TTC549 (cell line): Measurements from ENCODE around the gene CORO7.
"Not testable (repeated sequence)": the region's sequence is repeated elsewhere in the genome, so short reads cannot be mapped to it uniquely, and the experiment has no call there.

ENCODE experiments used
- FAIRE-seq: peaks from 2 replicates; lab custom pipeline; 2012; peaks lifted over from hg19 to GRCh38; lab: Jason Lieb, UNC

CORO7 gene

DNA sequence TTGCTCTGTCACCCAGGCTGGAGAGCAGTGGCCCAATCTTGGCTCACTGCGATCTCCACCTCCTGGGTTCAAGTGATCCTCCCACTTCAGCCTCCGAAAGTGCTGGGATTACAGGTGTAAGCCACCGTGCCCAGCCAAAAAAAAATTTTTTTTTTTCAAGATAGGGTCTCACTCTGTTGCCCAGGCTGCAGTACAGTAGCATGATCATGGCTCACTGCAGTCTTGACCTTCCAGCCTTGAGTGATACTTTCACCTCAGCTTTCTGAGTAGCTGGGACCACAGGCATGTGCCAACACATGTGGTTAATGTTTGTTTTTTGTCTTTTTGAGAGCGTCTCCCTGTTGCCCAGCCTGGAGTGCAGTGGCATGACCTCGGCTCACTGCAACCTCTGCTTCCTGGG, 63.6 kb downstream of the CORO7 start:
- no peak for FAIRE-seq

DNA sequence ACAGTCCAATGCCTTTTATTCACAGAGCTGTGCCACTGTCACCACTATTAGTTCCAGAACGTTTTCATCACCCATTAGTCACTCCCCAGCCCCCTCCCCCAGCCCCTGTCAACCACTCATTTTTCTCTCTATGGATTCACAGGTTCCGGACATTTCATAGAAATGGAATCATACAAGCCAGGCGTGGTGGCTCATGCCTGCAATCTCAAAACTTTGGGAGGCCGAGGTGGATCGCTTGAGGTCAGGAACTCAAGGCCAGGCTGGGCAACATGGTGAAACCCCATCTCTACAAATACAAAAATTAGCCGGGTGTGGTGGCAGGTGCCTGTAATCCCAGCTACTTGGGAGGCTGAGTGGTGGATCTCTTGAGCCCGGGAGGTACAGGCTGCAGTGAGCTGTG, 64.5 kb downstream of the CORO7 start:
- no peak for FAIRE-seq

DNA sequence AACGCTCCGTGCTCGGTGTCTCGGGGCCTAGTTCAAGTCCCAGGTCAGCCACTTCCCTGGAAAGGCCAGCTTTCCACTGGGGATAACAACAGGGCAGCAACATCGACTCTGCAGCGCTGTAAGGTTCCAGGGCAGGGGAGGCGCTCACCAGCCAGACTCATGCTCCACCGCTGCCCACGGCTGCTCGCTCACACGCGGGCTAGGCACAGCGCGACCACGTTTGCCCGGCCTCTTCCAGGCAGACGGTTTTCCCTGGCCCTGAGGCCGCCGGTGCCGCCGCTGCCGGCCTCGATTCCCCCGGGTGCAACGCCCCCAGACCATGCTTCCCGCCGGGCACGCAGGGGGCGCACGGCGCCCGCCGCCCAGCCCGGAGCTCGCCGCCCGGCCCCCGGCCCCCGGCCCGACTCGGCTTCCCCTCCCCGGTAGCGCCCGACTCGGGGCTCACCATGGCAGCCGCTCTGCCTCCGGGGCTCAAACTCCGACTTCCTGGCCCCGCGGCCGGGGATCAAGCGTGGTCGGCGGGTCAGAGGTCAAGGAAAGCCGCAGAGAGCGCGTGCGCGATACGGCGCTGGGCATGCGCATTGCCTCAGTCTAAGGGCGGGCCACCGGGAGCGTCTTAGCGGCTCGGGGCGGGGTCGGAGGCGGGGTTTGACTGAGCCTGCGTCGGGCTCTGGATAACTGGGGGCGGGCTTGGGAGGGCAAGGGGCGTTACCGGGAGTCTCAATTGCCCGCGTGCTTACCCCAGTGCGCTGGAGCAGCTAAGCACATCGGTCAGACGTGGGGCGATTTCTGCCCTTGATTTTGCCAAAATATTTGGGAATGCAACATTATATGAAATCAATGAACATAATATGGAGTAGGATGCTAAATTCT, 65.4 kb downstream of the CORO7 start, which contains the start of gene PAM16:
Gene PAM16, minus strand, starts transcription at position 535 of the 873 bp plus-strand sequence. Its CDS starts 87 bp downstream, at position 448.
- no peak for FAIRE-seq

DNA sequence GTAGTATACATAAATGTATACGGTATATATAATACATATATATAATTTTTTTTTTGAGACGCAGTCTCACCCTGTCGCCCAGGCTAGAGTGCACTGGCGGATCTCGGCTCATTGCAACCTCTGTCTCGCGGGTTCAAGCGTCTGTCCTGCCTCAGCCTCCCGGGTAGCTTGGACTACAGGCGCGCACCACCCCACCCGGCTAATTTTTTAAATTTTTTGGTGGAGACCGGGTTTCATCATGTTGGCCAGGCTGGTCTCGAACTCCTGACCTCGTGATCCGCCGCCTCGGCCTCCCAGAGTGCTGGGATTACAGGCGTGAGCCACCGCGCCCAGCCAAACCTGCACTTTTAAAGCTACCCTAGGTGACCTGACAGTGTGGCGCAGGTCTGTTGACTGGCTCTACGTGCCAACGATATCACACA, 66.0 kb downstream of the CORO7 start:
- no peak for FAIRE-seq

DNA sequence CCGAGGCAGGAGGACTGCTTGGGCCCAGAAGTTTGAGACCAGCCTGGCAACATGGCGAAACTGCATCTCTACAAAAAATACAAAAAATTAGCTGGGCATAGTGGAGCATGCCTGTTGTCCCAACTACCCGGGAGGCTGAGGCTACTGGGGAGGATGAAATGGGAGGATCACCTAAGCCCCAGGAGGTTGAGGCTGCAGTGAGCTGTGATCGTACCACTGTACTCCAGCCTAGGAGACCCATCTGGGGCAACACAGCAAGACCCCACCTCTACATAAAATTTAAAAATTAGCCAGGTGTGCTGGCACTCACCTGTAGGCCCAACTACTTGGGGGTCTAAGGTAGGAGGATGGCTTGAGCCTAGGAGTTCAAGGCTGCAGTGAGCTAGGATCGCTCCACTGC, 67.1 kb downstream of the CORO7 start:
- no peak for FAIRE-seq

DNA sequence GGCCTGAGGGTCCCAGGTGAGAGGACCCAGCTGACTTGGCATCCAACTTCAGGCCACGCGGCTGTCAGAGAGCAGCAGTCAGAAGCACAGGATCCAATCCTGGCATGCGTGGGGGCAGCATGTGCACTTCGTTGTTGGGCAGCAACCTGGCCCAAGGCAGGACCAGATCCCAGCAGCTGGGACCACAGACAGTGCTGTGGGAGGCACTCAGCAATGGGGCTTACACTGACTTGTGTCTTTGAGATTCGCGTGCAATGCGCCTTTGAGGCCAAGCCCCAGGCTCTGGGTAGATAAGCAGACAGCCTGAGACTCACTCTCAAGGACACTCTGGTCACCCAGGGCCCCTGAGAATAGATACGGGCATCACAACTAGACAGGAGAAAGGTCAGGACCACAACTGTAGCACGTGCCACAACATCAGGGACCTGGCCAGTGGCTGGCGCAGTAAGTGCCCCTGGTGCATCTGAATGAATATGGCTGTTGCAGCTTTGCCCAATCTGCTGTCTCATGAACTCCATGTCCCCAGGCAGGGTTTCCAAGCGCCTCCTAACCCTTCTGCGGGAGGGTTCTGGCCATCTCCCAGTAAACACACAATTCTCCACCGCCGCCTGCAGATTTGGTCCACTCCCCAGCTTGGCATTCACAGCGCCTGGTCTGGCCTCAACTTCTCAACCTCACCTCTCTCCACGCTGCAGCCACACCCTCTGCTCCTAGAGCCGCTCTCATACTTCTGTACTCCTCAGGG, 68.5 kb downstream of the CORO7 start:
- no peak for FAIRE-seq

DNA sequence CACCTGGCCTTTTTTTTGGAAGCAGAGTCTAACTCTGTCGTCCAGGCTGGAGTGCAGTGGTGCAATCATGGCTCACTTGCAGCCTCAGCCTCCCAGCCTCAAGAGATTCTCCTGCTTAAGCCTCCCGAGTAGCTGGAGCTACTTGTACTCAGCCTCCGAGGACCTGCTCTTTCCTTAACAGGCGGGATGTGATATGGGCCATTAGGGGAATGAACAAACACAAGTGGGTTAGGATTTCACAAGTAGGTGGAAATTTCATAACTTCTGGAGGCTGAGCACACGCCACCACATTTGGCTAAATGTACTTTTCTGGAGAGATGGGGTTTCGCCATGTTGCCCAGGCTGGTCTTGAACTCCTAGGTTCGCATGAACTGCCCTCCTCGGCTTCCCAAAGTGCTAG, 69.4 kb downstream of the CORO7 start:
- no peak for FAIRE-seq

DNA sequence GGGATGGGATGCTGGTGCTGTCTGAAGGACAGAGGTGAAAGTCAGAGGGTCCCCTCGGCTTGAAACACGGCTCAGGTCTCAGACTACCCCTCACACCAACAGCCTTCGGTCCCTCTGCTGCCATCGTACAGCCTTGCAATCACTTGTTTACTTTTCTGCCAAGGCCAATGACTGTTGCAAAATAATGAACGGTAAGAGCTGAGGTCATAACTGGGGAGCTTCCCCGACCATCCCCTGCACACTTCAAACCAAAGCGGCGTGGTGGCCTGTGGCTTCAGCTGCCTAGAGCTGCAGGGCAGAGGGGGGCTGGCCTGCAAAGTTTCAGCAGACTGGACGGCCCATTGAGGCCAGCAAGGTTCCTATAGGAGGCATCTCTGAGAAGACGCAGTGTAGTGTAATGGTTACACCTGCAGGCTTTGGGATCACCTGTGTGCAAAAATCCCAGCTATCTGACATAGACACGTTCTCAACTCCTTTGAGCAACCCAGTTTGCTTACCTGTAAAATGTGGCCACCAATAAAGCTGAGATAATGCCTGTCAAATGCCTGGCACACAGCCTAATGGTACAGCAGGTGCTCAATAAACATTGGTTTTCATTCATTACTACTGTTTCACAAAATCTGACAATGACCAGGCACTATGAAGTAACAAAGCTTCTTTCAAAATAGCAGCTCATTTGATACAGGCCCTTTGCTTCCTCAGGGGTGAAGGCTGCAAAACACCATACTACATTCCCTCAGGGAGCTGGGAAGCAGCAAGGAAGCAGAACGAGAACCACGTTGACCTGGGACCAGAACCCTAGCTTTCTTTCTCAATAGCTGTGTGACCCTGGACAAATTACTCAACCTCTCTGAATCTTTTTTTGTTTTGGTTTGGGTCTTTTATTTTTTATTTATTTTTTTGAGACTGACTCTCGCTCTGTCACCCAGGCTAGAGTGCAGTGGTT, 70.3 kb downstream of the CORO7 start:
- no peak for FAIRE-seq

DNA sequence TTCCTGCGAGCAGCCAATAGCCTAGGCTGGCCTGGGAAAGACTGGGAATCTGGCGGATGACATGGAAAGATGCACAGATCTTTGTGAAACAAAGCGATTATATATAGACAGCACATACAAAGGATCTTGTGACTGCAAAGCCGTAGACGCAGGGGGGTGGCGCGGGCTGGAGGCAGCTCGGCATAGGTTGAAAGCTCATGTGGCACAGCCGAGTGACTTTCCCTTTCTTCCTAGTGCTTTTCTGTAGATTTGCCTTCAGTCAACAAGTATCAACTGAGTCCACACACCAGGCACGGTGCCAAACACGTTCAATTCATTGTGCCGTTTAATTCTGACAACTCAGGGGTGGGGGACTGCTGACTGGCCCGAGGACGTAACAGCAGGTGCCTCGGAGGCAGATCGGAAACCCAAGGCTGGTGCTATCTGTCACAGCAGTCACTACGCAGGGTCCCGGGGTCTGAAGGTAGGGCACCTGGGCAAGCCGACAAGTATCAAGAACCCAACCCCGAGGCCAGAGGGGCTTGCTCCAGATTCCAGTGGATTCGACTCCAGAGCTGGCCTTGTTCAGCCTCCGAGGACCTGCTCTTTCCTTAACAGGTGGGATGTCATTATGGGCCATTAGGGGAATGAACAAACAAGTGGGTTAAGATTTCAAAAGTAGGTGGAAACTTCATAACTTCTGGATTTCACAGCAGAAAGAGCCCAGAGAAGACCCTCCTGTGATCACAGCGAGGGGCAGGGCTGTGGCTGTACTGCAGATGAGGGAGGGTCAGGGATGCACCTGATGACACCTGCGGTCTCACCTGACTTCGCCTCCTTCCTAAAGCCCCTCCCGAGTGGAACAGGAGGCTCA, 71.2 kb downstream of the CORO7 start:
- FAIRE-seq = no peak

DNA sequence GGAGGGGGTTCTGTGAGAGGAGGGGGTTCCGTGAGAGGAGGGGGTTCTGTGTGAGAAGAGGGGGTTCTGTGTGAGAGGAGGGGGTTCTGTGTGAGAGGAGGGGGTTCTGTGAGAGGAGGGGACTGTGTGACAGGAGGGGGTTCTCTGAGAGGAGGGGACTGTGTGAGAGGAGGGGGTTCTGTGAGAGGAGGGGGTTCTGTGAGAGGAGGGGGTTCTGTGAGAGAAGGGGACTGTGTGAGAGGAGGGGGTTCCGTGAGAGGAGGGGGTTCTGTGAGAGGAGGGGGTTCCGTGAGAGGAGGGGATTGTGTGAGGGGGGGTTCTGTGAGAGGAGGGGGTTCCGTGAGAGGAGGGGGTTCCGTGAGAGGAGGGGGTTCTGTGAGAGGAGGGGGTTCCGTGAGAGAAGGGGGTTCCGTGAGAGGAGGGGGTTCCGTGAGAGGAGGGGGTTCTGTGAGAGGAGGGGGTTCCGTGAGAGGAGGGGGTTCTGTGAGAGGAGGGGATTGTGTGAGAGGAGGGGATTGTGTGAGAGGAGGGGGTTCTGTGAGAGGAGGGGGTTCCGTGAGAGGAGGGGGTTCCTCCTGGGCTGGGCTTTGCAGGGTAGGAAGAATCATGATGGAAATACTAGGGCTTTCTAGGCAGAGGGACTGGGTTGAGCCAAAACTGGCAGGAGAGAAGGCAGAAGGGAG, 72.0 kb downstream of the CORO7 start:
- not testable (repeated sequence) for FAIRE-seq

DNA sequence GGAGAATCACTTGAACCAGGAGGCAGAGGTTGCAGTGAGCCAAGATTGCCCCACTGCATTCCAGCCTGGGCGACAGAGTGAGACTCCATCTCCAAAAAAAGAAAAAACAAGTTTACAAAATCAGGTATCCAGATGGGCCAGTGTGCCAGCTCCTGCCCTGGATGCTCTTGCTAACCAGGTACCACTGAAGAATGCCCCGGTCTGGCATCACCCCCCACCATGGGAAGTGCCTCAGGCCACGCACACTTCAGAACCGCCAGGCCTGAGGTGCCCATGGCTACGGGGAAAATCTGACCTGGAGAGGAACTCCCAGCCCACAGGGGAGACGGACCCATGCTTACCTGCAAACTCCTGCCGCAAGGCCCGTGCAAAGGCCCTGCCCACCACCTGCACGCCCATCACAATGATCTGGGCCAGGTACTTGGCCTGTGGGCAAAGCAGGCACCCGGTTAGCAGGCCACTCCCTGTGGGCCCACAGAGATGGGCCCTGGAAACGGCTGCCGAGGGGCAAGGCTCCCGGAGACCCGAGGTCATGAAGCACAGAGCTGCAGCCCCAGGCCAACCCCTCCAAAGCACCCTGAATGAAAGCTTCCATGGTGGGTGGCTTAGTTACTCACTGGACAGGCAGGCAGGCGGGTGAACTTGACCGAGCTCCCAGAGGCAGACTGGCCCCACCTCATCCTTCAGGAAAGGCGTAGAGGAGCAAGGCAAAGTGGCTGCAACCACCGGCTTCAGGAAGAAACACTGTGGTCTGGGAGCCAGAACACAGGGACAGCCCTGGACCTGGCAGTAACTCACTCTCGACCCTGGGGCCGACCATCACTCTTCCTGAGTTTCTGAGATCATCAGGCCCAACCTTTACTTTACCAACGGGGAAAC, 73.3 kb downstream of the CORO7 start:
- no peak for FAIRE-seq

DNA sequence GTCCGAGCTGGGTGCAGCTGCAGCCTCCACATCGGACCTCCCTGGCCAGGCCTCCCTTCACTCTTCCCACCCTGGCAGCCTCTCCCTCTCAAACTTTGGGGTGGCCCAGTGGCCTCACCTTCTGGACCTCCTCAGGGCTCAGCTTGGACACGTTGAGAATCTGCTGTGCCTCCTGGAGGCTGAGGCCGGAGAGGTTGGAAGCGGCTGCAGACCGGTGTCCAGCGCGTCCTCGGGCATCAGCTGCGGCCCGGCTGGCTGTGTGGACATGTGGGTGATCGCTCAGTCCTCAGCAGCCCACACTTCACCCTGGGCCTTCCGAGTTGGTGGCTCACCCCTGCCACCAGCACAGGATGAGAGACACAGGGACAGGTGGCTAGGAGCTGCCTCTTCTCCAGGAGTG, 75.1 kb downstream of the CORO7 start:
- no peak for FAIRE-seq

DNA sequence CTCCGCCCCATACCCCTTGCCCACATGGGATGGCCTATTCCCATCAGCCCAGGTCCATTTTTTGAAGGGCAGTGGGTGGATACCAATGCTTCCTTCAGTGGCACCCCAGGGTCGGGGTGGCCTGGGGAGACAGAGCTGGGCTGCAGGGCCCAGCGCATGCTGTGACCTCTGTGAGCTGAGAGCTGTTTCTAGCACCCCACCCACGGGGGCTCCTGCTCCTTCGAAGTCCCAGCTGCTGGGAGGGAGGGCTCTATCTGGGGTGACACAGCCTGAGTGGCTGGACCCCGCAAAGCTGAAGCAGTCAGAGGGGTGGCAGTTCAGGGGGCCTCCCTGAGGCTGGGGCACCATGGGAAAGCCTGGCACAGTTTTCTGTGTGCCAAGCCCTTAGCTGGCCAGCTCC, 76.0 kb downstream of the CORO7 start:
- no peak for FAIRE-seq

DNA sequence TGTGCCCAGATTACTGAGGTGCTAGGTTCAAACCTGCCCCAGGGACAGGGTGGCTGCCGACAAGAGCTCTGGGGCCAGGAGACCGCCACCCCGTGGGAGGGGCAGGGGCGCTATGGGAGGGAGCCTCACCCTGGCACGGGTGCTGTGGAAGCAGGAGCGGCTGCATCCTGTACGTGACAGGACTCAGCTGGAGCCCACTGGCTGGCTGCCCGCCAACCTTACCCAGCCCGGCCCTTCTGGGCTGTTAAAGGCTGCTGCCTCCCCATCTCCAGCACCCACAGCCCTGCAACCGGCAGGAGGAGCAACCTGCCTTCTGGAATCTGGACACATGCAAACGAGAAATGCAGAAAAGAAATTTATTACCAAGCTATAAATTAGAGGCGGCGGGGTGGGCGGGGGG, 76.5 kb downstream of the CORO7 start:
- no peak for FAIRE-seq

DNA sequence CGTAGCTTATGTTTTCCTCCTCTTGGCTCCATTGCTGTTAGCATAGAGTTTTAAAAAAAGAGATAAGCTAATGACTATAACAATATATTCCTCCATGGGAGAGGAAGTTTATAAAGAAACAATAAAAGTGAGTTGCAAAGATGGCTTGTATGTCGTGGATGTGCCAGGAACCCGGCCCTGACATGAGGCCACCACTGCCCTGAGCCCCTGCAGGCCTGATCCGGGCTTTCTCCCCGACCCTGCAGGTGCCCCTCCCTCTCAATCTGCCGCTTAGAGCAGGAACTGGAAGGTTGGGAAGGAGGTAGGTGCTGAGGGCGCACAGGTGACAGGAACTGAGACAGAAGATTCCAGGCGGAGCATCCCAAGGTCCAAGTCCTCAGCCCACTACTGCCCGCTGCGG, 76.9 kb downstream of the CORO7 start:
- FAIRE-seq = no peak

DNA sequence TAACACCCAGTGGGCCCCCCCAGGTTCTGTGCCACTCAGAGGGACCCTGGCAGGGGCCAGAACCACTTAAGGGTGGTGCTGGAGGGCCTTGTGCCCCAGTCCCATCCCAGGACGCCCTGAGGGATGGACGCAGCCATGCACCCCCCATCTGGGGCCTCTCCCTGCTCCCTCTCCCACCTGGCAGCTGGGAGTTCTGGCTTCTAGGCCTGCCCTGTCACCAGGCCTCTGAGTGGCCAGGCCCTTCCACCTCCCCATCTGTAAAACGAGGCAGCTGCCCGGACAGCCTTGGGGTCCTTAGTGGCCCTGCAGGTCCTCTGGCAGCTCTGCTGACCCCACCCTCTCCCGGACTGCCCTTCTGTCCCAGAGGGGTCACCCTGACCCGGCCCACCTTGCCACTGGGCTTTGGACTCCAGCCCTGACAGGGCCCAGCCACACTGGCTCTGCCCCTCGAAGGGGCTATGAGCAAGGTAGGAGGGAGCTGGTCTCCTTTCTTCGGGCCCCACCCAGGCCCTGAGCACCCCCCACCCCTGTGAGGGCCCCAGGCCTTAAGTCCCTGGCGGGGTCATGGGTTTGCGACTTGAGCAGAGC, 77.6 kb downstream of the CORO7 start:
- FAIRE-seq = no peak

DNA sequence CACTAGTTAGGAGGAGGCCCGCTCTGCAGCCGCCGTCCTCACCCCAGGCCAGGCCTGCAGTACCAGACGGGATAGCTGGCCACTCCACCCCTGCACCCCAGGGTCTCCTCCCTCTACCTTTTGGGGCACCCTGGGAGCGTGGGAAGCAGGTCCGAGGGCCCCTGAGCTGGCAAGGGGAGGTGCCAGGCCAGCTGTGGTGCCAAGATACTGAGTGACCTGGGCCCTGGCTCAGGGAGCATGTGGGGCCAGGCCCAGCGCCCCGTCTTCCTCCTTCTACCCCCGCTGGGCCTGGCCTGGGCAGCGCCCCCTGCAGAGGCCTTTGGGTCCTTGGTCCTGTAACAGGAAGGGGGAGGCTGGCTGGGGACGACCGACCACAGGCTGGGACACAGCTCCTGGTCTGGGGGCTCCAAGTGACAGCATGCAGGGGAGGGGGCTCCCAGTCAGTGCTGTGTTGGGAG, 78.2 kb downstream of the CORO7 start:
- no peak for FAIRE-seq

DNA sequence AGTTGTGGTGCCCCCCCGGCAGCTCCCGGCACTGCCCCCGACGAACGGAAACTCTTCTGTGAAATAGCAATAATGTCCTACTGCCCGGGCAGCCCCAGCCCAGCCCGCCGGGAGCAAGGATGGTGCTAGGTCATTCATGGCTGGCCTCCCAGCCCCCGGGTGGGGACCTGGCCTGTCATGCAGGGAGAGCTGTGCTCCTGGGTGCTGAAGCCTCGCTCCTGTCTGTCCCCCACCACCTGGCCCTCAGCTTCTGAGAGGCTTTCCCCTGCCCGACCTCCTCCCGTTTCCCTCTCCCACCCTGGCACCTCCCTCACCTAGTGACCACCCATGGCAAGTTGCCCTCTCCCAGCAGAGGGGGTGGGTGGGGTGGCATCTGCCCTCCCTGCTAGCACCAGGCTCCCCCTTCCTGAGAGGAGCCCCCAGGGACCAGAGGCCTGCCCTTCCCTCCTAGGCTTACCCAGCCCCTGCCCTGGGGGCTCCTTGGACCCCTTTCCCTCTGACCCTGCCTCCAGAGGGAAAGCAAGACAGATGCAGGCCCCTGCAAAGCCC, 78.8 kb downstream of the CORO7 start:
- FAIRE-seq = no peak
